Hepatic stellate cell (primary cell): Measurements from ENCODE around the gene PPP3CA.

Source experiments
- DNase-seq: peaks from one replicate; pipeline ENCODE4 v3.0.0; 2011; ENCODE audit warnings: low spot score

Gene PPP3CA

GRCh38 chr4:101174679-101175345 is 172.5 kb downstream of the PPP3CA start:
- no peak for DNase-seq

- DNase-seq, result no peak
Measured at GRCh38 chr4:101172369-101172768, 175.0 kb downstream of the PPP3CA start.

DNA sequence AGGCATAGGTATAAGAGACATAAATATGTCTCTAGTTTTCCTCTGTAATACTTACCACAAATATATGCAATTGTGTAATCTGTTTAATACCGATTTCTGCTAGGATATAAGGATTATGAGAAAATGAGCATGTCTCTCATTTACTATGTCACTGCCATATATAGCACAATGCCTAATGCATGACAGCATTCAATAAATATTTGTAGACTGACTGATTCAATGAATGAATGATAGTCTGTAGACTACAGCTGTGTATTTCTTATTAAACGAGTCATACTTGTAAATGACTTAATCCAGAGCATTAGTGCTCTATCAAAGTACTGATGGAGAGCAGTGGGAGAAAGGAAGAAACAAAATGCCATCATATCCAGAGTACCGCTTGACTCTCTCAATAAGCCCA is 175.6 kb downstream of the PPP3CA start:
- no peak for DNase-seq

GRCh38 chr4:101169044-101170014 is 178.0 kb downstream of the PPP3CA start:
- no peak for DNase-seq

DNA sequence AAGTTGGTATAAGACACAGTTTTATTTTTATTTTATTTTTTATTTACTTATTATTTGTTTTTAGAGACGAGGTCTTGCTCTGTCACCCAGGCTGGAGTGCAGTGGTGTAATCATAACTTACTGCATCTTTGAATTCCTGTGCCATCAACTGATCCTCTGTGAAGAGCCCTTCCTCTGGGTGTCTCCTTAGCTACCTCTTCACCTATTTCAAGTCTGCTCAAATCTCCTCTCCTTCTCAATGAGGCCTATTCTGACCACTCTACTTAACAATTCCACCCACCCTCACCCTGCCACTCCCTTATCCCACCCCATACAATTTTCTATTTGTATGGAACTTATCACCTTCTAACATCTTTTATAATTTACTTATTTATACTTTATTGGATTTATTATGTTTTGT is 183.4 kb downstream of the PPP3CA start:
- no peak for DNase-seq

- no peak for DNase-seq
Measured at GRCh38 chr4:101162990-101163380, 184.3 kb downstream of the PPP3CA start.

DNA sequence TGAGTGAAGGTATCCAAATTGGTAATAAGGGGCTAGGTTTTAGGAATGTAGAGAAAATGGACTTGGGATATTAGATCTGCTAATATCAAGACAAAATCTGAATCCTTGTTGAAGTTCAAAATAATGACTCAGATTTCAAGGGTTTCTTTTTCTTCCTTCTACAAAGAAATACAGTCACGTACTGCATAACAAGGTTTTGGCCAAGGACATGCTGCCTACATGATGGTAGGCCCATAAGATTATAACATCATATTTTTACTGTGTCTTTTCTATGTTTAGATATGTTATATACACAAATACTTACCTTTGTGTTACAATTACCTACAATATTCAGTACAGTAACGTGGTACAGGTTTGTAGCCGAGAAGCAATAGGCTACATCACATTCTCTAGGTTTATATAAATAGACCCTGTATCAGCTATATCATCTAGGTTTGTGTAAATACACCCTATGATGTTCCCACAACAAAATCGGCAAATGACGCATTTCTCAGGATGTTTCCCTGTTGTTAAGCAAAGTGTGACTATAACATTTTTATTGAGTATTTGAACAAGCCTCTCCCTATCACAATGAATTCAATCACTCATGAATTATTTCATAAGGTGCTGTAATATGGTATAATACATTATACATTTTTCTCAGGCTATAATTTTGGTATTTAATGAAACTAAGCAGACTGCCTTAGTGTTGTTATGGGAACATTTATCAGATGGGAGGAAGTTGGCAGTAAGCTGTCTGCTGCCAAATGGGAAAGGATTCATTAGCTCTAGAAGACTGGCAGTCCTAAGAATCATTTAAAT is 186.3 kb downstream of the PPP3CA start:
- DNase-seq, result no peak

- no peak for DNase-seq
Measured at GRCh38 chr4:101158507-101158906, 188.8 kb downstream of the PPP3CA start.

GRCh38 chr4:101158134-101158482 is 189.2 kb downstream of the PPP3CA start:
- peak; percentile 21 for DNase-seq

DNA sequence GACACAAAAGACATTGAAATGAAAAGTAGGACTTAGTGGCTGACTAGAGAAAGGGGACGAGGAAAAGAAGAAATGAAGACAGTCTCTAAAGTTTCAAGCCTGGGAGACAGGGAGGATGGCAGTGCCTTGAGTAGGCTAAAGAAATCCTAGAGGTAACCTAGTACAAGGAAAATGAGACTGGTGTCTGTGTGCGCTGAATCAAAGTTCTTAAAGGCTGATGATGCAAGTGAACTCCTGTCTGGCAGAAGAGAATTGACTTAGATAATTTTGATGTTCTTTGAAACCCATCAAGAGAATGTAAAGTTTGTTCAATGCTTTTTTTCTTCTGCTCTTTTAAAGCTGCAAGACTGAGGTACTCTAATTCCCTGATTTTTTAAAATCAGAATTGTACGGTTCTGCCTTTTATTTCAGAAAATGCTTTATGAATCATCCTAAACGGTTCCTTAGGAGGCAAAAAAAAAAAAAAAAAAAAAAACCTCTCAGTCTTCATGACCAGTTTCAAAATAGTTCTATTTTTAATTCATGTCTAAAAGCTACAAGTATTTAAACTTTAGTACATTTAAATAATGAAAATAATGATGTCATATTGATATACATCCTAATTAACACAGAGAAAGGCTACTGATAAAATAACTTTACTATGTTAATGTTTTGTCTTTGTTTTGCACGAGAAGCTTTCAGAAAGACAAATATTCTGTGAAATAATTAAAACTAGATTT is 189.8 kb downstream of the PPP3CA start:
- no peak for DNase-seq

DNA sequence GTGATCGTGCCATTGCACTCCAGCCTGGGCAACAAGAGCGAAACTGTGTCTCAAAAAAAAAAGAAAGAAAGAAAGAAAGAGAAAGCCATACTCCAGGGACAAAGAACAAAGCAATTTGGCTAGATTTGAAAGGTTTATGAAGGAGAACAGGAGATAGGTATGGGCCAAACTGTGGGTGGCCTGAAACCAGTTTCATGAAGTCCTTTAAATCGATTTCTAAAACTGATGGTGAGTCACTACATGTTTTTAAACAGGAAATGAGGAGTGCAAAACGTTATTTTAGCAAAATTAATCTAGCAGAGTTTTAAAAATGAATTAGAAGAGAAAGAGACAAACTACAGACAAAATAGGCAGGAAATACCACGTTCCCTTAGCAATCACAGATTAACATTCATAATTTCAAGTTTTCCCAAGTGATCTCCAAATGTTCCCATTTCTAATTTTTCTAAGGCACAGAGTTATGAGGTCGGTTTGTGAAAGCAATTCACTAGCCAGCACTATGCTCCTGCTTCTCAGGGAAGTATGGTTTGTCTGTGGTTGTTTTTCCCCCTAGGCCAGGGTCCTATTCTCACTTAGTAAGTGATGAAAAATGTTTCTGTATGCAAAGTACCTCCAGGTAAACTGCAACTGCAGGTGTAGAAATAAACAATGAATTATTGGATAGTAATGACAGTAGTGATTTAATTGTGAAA is 190.6 kb downstream of the PPP3CA start:
- no peak for DNase-seq

GRCh38 chr4:101155945-101156344 is 191.4 kb downstream of the PPP3CA start:
- DNase-seq, result no peak

- DNase-seq, result no peak
Measured at GRCh38 chr4:101155368-101155767, 192.0 kb downstream of the PPP3CA start.

- DNase-seq, result no peak
Measured at GRCh38 chr4:101153653-101154052, 193.7 kb downstream of the PPP3CA start.

GRCh38 chr4:101152521-101152920 is 194.8 kb downstream of the PPP3CA start:
- DNase-seq, result no peak

DNA sequence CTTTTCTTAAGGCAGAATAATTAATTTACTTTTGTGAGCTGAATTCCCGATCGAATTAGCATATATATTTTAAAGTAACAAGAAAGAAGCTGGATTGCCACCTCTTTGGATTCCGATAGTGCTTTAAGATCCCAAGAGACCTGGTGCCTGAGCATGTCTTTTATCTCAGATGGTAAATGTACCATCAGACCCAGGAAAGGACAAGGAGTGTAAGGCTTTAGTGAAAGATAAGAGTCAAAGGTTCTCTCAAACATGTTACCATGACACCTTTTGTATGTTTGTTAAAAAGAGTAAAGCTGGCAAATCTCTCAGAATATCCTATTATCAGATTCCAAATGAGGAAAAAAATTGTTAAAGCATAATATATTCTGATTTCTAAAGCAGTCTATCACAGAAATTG is 198.8 kb downstream of the PPP3CA start:
- DNase-seq, result no peak

- DNase-seq, result no peak
Measured at GRCh38 chr4:101147283-101147682, 200.0 kb downstream of the PPP3CA start.

- no peak for DNase-seq
Measured at GRCh38 chr4:101145021-101145420, 202.3 kb downstream of the PPP3CA start.

- DNase-seq, result no peak
Measured at GRCh38 chr4:101142259-101142658, 205.1 kb downstream of the PPP3CA start.

- no peak for DNase-seq
Measured at GRCh38 chr4:101141855-101142254, 205.5 kb downstream of the PPP3CA start.

- no peak for DNase-seq
Measured at GRCh38 chr4:101141230-101141629, 206.1 kb downstream of the PPP3CA start.
